H1 (cell line): ENCODE results near the gene DOCK9. TPM values are rescaled to one million over a fixed set of nuclear protein-coding genes. Genes with fewer than 3 reads are reported as not detected.

Source experiments
- CTCF ChIA-PET: fragments of 300-600 bp; sonication (Branson Sonifier 250); formaldehyde crosslinking; loops from one replicate; lab custom pipeline; 2021; ENCODE audit not compliant: partially characterized antibody; lab: Charles Lee
- POLR2A ChIA-PET: fragments of 300-600 bp; sonication (Branson Sonifier 250); formaldehyde crosslinking; loops from one replicate; lab custom pipeline; 2021; ENCODE audit warnings: inconsistent platforms; ENCODE audit not compliant: partially characterized antibody; lab: Charles Lee
- DNase-seq, 2 experiments: peaks; one replicate each; pipeline versions ENCODE4 v3.0.0 to v3.0.0-alpha.2; 2010 to 2022; ENCODE audit warnings: low spot score in 2 of 2, low read depth in 1 of 2, mixed read lengths in 1 of 2
- FAIRE-seq: peaks from 2 replicates; lab custom pipeline; 2011; peaks lifted over from hg19 to GRCh38; lab: Jason Lieb, UNC
- H2AFZ ChIP-seq: 2 replicates; pipeline ENCODE4 v1.8.1; 2012; ENCODE audit warnings: low read length, inconsistent platforms
- H2AK5ac ChIP-seq: 2 replicates; pipeline ENCODE4 v1.6.1; 2013; ENCODE audit warnings: low read depth, low read length
- H2BK120ac ChIP-seq: replicated peaks from 2 replicates; pipeline ENCODE3; 2013; ENCODE audit warnings: low read depth, low read length, inconsistent platforms
- H2BK12ac ChIP-seq: 2 replicates; pipeline ENCODE4 v1.6.1; 2013; ENCODE audit warnings: low read depth, low read length
- H2BK15ac ChIP-seq: 2 replicates; pipeline ENCODE4 v1.6.1; 2013; ENCODE audit warnings: low read length
- H2BK20ac ChIP-seq: 2 replicates; pipeline ENCODE4 v1.6.1; 2013; ENCODE audit warnings: low read length
- H2BK5ac ChIP-seq: 2 replicates; pipeline ENCODE4 v1.6.1; 2013; ENCODE audit warnings: low read depth, low read length
- H3K14ac ChIP-seq: 2 replicates; pipeline ENCODE4 v1.6.1; 2013; ENCODE audit warnings: inconsistent platforms; ENCODE audit not compliant: insufficient read length
- H3K18ac ChIP-seq: 2 replicates; pipeline ENCODE4 v1.6.1; 2013; ENCODE audit warnings: low read length; ENCODE audit errors: extremely low read depth
- H3K23ac ChIP-seq: 2 replicates; pipeline ENCODE4 v1.6.1; 2013; ENCODE audit warnings: inconsistent platforms; ENCODE audit not compliant: insufficient read length
- H3K23me2 ChIP-seq: 2 replicates; pipeline ENCODE4 v1.6.1; 2013; ENCODE audit warnings: low read depth, low read length
- H3K27ac ChIP-seq: 2 replicates; pipeline ENCODE4 v1.6.1; 2011; ENCODE audit warnings: low read depth, low read length, inconsistent platforms
- H3K27me3 ChIP-seq, 4 experiments: replicated peaks in 1 of 4; 1 replicate in 1 of 4; 2 replicates in 3 of 4; pipeline versions ENCODE4 v1.6.1 to v1.8.1; 2011 to 2013; ENCODE audit warnings: low read length in 3 of 4, mild to moderate bottlenecking in 3 of 4, inconsistent platforms in 2 of 4, mixed read lengths in 2 of 4, moderate library complexity in 1 of 4; ENCODE audit not compliant: control insufficient read depth in 3 of 4, insufficient read depth in 3 of 4; ENCODE audit errors: extremely low read depth in 1 of 4
- H3K36me3 ChIP-seq, 4 experiments: 2 replicates each; pipeline versions ENCODE4 v1.6.1 to v1.8.1; 2011 to 2013; ENCODE audit warnings: mild to moderate bottlenecking in 4 of 4, low read length in 3 of 4, moderate library complexity in 2 of 4, control low read depth in 1 of 4, inconsistent platforms in 1 of 4; ENCODE audit not compliant: insufficient read depth in 4 of 4, control insufficient read depth in 2 of 4
- H3K4ac ChIP-seq: replicated peaks from 2 replicates; pipeline ENCODE3; 2013; ENCODE audit warnings: low read length, low read depth, mixed read lengths, inconsistent platforms; ENCODE audit not compliant: insufficient read length
- H3K4me1 ChIP-seq, 4 experiments: replicated peaks in 1 of 4; 1 replicate in 1 of 4; 2 replicates in 3 of 4; pipeline versions ENCODE4 v1.6.1 to v1.8.1; 2011 to 2013; ENCODE audit warnings: low read length in 3 of 4, inconsistent platforms in 2 of 4, mixed read lengths in 1 of 4; ENCODE audit not compliant: insufficient read depth in 4 of 4, control insufficient read depth in 3 of 4
- H3K4me2 ChIP-seq, 2 experiments: 2 replicates each; pipeline versions ENCODE4 v1.6.1 to v1.8.1; 2011 to 2013; ENCODE audit warnings: low read depth in 2 of 2, low read length in 2 of 2, control low read depth in 1 of 2, inconsistent platforms in 1 of 2, mild to moderate bottlenecking in 1 of 2; ENCODE audit not compliant: insufficient read depth in 1 of 2
- H3K4me3 ChIP-seq, 4 experiments: fragments of 200-600, 300-600 bp in 1 of 4; sonication (generic), shearing (Covaris generic), sonication (Bioruptor Twin) in 1 of 4; 2 replicates each; pipeline versions ENCODE4 v1.5.1 to v1.8.1; 2011 to 2016; ENCODE audit warnings: low read length in 4 of 4, low read depth in 3 of 4, control low read depth in 2 of 4, inconsistent platforms in 2 of 4, mild to moderate bottlenecking in 2 of 4, mixed read lengths in 1 of 4, moderate library complexity in 1 of 4; ENCODE audit not compliant: insufficient read depth in 2 of 4; ENCODE audit errors: extremely low read depth in 1 of 4
- H3K56ac ChIP-seq: replicated peaks from 2 replicates; pipeline ENCODE3; 2013; ENCODE audit warnings: low read depth, mild to moderate bottlenecking, mixed read lengths, low read length, inconsistent platforms; ENCODE audit not compliant: insufficient read length
- H3K79me1 ChIP-seq: 2 replicates; pipeline ENCODE4 v1.6.1; 2013; ENCODE audit warnings: low read depth, low read length, control low read depth
- H3K79me2 ChIP-seq, 2 experiments: 2 replicates each; pipeline versions ENCODE4 v1.6.1 to v1.8.1; 2012 to 2013; ENCODE audit warnings: low read length in 2 of 2, mild to moderate bottlenecking in 2 of 2, inconsistent platforms in 1 of 2; ENCODE audit not compliant: insufficient read depth in 2 of 2, control insufficient read depth in 1 of 2
- H3K9ac ChIP-seq, 4 experiments: replicated peaks in 1 of 4; 1 replicate in 1 of 4; 2 replicates in 3 of 4; pipeline versions ENCODE4 v1.6.1 to v1.8.1; 2011 to 2013; ENCODE audit warnings: low read depth in 3 of 4, low read length in 3 of 4, control low read depth in 2 of 4, mild to moderate bottlenecking in 2 of 4, moderate library complexity in 2 of 4, inconsistent platforms in 1 of 4; ENCODE audit errors: extremely low read depth in 1 of 4
- H3K9me3 ChIP-seq, 2 experiments: 2 replicates each; pipeline versions ENCODE4 v1.6.1 to v1.8.1; 2012 to 2013; ENCODE audit warnings: mild to moderate bottlenecking in 2 of 2, moderate library complexity in 2 of 2, control low read depth in 1 of 2, inconsistent platforms in 1 of 2, low read depth in 1 of 2, low read length in 1 of 2, mixed read lengths in 1 of 2; ENCODE audit not compliant: insufficient read depth in 2 of 2
- H4K20me1 ChIP-seq, 2 experiments: replicated peaks in 1 of 2; 2 replicates each; pipeline versions ENCODE3 to v1.8.1; 2011 to 2013; ENCODE audit warnings: inconsistent platforms in 2 of 2, low read length in 2 of 2, mild to moderate bottlenecking in 1 of 2; ENCODE audit not compliant: insufficient read depth in 2 of 2, control insufficient read depth in 1 of 2
- H4K5ac ChIP-seq: 2 replicates; pipeline ENCODE4 v1.6.1; 2013; ENCODE audit warnings: low read length, low read depth, mixed read lengths, inconsistent platforms; ENCODE audit not compliant: insufficient read length
- H4K8ac ChIP-seq: 2 replicates; pipeline ENCODE4 v1.8.0; 2013; ENCODE audit warnings: mild to moderate bottlenecking, moderate library complexity, low read length, inconsistent platforms; ENCODE audit not compliant: insufficient read depth; ENCODE audit errors: extremely low read depth
- H4K91ac ChIP-seq: replicated peaks from 2 replicates; pipeline ENCODE3; 2013; ENCODE audit warnings: low read length, mixed read lengths, inconsistent platforms; ENCODE audit not compliant: insufficient read length
- CREB1 ChIP-seq: IDR thresholded peaks from 2 replicates; pipeline ENCODE4 v1.6.1; 2012; ENCODE audit warnings: inconsistent platforms
- CTBP2 ChIP-seq: IDR thresholded peaks from 2 replicates; pipeline ENCODE4 v1.7.0; 2011; ENCODE audit warnings: borderline replicate concordance, mild to moderate bottlenecking, moderate library complexity, mixed read lengths, low read length; ENCODE audit not compliant: insufficient read depth, insufficient read length
- RXRA ChIP-seq: IDR thresholded peaks from 2 replicates; pipeline ENCODE4 v1.6.1; 2011; ENCODE audit warnings: low read depth, mild to moderate bottlenecking, low read length, moderate library complexity; ENCODE audit not compliant: insufficient read depth
- WGBS, 2 experiments: shearing (Covaris generic) in 1 of 2; methylation state at CpG; one replicate each; pipeline versions ENCODE4 v1.1.6 to v1.1.7; 2013 to 2015; ENCODE audit warnings: low lambda C conversion rate in 2 of 2, mixed read lengths in 2 of 2, inconsistent platforms in 1 of 2, low coverage in 1 of 2, missing lambda C conversion rate in 1 of 2; ENCODE audit not compliant: insufficient replicate concordance in 2 of 2, insufficient coverage in 1 of 2, insufficient read length in 1 of 2; ENCODE audit errors: extremely low coverage in 1 of 2, missing lambda C conversion rate in 1 of 2; 5-methylcytosine and 5-hydroxymethylcytosine counted together
- polyA plus RNA-seq, 7 experiments: library from polyadenylated mRNA; depleted of rRNA in 3 of 7; stranded (reverse) in 5 of 7; unstranded in 2 of 7; fragments of >200 nt in 5 of 7; fragments of 200-250 nt in 2 of 7; gene quantifications; 1 replicate in 5 of 7; 2 replicates in 1 of 7; 4 replicates in 1 of 7; pipeline versions ENCODE4 v1.2.1 to v1.2.3, GENCODE V29; 2011 to 2013; ENCODE audit warnings: missing spikeins in 2 of 7, mixed read lengths in 2 of 7
- total RNA-seq: library from RNA; stranded (reverse); fragmentation: NEBNext Ultra II Directional; extraction: Animal tissue kit (Norgen Biotek cat#: 25700); gene quantifications from 2 replicates; pipeline ENCODE4 v1.2.1, GENCODE V29; 2021

The DOCK9 gene
- total and polyA plus RNA-seq, 2 of the 8 experiments (the other 6 are each of a cell fraction or from before 2014, with no cell fraction given) = 21.6 to 31.5 TPM

DNA sequence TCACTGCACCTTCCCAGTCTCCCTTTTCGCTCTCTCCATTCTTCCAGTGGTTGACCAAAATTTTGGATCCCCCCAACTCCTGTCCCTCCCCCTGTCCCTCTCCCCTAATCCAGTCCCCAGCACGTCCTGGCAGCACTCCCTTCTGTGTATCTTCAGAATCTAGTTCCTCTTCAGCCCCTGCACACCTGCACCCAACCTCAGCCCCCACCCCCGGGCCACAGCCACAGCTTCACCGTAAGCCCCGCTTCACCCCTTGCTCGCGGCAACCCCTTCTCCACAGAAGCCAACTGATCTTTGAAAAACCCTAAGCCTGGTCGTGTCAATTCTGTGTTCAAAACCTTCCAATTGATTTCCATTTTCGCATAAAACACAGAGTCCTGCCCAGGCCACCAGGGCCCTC lies 189.9 kb downstream of the DOCK9 start:
- Histone ChIP-seq H3K9me3 (no peaks in the 10 kb centered on the region), H3K4me2 (no peak overlapping the region), H2AK5ac (no peak overlapping the region), H3K27me3 (no peaks in the 10 kb centered on the region), H3K23me2 (no peaks in the 10 kb centered on the region), H2BK5ac (no peak overlapping the region), H2AFZ (no peak overlapping the region), H4K20me1 (no peaks in the 10 kb centered on the region), H4K8ac (no peak overlapping the region), H3K79me2 (no peaks in the 10 kb centered on the region), H3K56ac (no peak overlapping the region), H3K14ac (no peak overlapping the region), H2BK20ac (no peak overlapping the region), H3K79me1 (no peaks in the 10 kb centered on the region), H3K23ac (no peak overlapping the region), H4K5ac (no peak overlapping the region), H4K91ac (no peak overlapping the region), H2BK15ac (no peak overlapping the region), H3K36me3 (no peaks in the 10 kb centered on the region; a peak in 2 of 8 replicates), H3K18ac (no peak overlapping the region), H3K27ac (no peak overlapping the region), H3K4me3 (no peak overlapping the region), H3K4ac (no peak overlapping the region), H3K9ac (no peak overlapping the region), H2BK120ac (no peak overlapping the region), H3K4me1 (no peaks in the 10 kb centered on the region), H2BK12ac (no peak overlapping the region)
- ChIA-PET POLR2A (no interaction called here), CTCF (no interaction called here)
- DNase-seq = no peak
- TF ChIP-seq CREB1 (no peak), RXRA (no peak), CTBP2 (no peak)
- FAIRE-seq = no peak
- 94% methylated on average over 7 of the region's 9 CpGs; no CpG with 5 or more reads in 1 of the 2 experiments for WGBS, 2 experiments
